ENCODE measurements around the gene ACACA.

ACACA gene

GRCh38 chr17:37213927-37214326 lies 192.7 kb downstream of the ACACA start:
- Histone ChIP-seq H3K27me3 (no peaks in the 10 kb centered on the region), H3K4me3 (ENCODE audit: low read depth, low read length) (no peak overlapping the region), H3K9me3 (no peaks in the 10 kb centered on the region), H3K36me3 (peaks cover 21% of the 10 kb centered on the region), H3K4me1 (peaks cover 7% of the 10 kb centered on the region)
- no peak for DNase-seq
- TF ChIP-seq CTCF (IDR thresholded peaks at IDR 0.05; ENCODE audit: low read depth, low read length), result no peak

GRCh38 chr17:37212179-37212578 lies 194.5 kb downstream of the ACACA start:
- H3K36me3 ChIP-seq, result peaks cover 22% of the 10 kb centered on the region
- TF ChIP-seq CTCF (IDR thresholded peaks at IDR 0.05; ENCODE audit: low read depth, low read length), result peak; percentile 54
- no peaks in the 10 kb centered on the region for H3K9me3 ChIP-seq
- DNase-seq, result no peak
- no peak overlapping the region for H3K4me3 ChIP-seq (ENCODE audit: low read depth, low read length)
- no peaks in the 10 kb centered on the region for H3K27me3 ChIP-seq
- peaks cover 12% of the 10 kb centered on the region for H3K4me1 ChIP-seq

- Histone ChIP-seq H3K4me3 (ENCODE audit: low read depth, low read length) (no peak overlapping the region), H3K27me3 (no peaks in the 10 kb centered on the region), H3K9me3 (no peaks in the 10 kb centered on the region), H3K4me1 (peaks cover 17% of the 10 kb centered on the region), H3K36me3 (peaks cover 33% of the 10 kb centered on the region)
- DNase-seq, result no peak
- TF ChIP-seq CTCF (IDR thresholded peaks at IDR 0.05; ENCODE audit: low read depth, low read length), result no peak
These were observed 195.5 kb downstream of the ACACA start for GRCh38 chr17:37211136-37211535.

- Histone ChIP-seq H3K36me3 (peaks cover 53% of the 10 kb centered on the region), H3K4me1 (peaks cover 17% of the 10 kb centered on the region), H3K27me3 (no peaks in the 10 kb centered on the region), H3K4me3 (ENCODE audit: low read depth, low read length) (no peak overlapping the region), H3K9me3 (no peaks in the 10 kb centered on the region)
- no peak for TF ChIP-seq CTCF (IDR thresholded peaks at IDR 0.05; ENCODE audit: low read depth, low read length)
- no peak for DNase-seq
These were observed 199.5 kb downstream of the ACACA start for GRCh38 chr17:37207103-37207502.

- no peak for TF ChIP-seq CTCF (IDR thresholded peaks at IDR 0.05; ENCODE audit: low read depth, low read length)
- Histone ChIP-seq H3K36me3 (peaks cover 61% of the 10 kb centered on the region), H3K9me3 (no peaks in the 10 kb centered on the region), H3K4me3 (ENCODE audit: low read depth, low read length) (no peak overlapping the region), H3K4me1 (peaks cover 15% of the 10 kb centered on the region), H3K27me3 (no peaks in the 10 kb centered on the region)
- DNase-seq, result no peak
These were observed 200.3 kb downstream of the ACACA start for GRCh38 chr17:37206299-37206698.

GRCh38 chr17:37200497-37200896 lies 206.1 kb downstream of the ACACA start:
- Histone ChIP-seq H3K4me1 (no peaks in the 10 kb centered on the region; the same call in 1 of the 2 replicates), H3K27me3 (no peaks in the 10 kb centered on the region), H3K9me3 (no peaks in the 10 kb centered on the region), H3K4me3 (ENCODE audit: low read depth, low read length) (no peak overlapping the region), H3K36me3 (peaks cover 55% of the 10 kb centered on the region)
- no peak for DNase-seq
- TF ChIP-seq CTCF (IDR thresholded peaks at IDR 0.05; ENCODE audit: low read depth, low read length), result no peak

Measured in BE2C (cell line).